ENCODE data around the gene KRT40.

KRT40 gene

DNA sequence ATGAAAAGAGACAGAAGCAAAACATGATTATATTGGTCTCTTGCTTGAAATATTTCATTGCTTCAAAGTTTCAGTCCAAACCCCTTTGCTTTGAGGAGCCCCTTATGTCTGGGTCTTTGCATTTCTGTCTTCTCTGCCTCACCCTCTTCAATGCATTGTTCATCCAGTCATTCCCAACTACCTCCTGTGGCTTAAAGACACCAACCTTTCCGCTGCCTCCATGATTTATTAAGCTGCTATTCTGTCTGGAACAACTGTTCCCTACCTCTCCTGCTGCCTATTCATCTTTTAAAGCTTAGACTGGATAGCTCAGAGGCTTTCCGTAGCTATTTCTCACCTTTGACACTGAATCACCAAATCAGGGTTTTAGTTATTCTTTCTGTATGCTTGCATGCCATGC lies 13.2 kb upstream of the KRT40 start:
- in situ Hi-C loops (cut with MboI; ENCODE audit: low sequenced_read_pairs): no loop called here

DNA sequence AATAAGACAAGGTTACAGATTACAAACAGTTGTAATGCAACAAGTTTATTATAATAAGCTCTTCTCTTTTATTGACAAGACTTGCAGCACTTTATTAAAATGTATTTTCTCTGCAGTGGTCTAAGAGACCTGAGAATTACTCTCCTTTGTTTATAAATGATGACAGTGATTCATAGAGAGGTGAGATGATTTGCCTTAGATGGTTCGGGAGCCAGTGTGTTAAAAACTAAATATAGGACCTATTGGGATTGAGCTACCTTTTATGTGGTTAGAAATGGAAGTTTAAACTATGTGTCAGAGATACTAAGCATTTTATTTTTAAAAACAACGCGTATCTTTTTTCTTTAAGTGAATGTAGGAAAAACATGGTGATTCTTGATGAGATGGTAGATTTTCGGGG lies 12.7 kb upstream of the KRT40 start:
- in situ Hi-C loops (cut with MboI; ENCODE audit: low sequenced_read_pairs): no loop called here

DNA sequence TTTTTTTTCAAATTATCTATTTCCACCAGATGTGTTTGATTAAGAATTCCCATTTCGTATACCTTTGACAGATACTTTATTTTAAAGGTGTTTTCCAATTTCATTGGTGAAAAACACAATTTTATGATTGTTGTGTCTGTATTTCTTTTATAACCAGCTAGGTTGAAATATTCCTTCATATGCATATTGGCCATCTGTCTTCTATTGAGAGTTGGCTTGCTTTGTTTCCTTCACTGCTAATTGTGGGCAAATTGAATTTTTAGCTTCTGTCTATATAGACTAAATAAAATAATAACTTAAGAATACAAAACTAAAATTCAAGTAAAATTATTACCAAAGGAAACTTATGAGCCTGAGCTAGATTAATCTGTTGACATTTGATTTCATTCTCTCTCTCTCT lies 11.0 kb upstream of the KRT40 start:
- in situ Hi-C loops (cut with MboI; ENCODE audit: low sequenced_read_pairs): no loop called here

DNA sequence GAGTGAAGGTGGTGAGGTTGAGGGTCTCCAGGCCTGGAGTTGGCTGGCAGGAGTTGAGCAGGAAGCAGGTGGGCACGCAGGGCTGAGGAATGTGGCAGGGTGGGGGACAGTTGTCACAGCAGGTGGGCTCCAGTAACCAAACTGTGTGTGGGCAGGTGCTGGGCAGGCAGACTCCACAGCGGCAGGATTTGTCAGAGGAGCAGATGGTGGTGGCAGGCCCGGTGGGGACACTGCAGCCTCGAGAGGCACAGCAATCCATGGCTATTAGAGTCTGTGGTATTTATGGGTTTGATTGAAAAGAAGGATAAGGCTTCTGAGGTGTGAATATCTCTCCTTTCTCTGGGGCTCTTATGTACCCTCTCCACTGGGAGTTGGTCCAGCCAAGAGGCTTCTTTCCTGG lies 9.7 kb upstream of the KRT40 start, which contains the start of gene KRTAP3-3:
KRTAP3-3 (minus strand) TSS at position 326 of the 400 bp plus-strand sequence; CDS start at position 259, 67 bp downstream.
- in situ Hi-C loops (cut with MboI; ENCODE audit: low sequenced_read_pairs): no loop called here

DNA sequence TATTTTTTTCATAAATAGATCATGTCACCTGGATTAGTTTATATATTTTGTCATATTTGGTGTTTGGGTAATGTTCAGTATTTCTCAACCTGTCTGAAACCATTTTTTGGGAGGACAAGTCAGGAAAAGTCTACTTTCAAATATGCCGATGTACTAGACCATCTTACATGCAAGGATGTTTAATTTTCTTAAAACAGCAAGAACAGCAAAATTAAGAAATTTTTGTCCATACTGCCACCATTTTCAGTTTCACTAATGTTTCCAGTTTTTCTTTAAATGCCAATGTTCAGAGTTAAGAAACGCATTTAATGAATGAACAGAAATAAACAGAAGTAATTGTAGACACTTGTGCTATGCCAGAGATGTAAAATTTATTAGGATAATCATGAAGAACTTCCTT lies 9.0 kb upstream of the KRT40 start:
- in situ Hi-C loops (cut with MboI; ENCODE audit: low sequenced_read_pairs): no loop called here

DNA sequence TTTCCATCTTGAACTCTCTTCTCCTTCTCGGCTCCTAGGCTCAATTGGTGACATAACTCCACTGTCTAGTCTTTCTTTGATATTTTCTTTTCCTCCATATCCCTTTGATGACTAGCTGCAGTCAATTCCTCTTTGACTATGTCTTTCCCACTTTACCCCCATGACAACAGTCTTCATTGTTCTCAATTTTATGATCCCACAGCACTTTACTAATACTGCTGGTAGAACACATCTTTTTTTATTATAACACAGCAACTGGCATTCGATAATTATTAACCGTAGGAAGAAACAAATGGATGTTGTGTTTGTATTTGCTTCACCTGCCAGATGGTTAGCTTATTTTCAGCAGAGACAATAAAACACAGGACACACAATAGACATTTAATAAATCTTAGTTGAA lies 8.5 kb upstream of the KRT40 start:
- in situ Hi-C loops (cut with MboI; ENCODE audit: low sequenced_read_pairs): no loop called here

DNA sequence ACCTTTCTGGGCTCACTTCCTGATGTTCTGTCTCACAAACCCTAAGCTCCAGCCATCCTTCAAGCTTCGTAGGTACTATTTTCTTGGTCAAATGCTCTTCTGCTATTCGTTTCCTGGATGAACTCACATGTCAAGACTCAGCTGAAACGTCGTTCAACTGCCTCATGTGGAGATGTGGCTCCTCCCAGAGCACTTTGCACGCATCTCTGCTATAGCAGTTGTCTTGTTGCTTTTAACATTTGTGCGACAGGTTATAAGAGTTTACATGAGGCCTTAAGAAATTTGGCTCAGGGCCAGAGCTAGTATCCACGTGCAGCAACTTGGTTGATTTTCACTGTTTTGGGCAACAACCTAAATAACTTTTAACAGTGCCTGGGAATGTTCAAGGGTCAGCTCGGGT lies 2.8 kb upstream of the KRT40 start:
- in situ Hi-C loops (cut with MboI; ENCODE audit: low sequenced_read_pairs): no loop called here

DNA sequence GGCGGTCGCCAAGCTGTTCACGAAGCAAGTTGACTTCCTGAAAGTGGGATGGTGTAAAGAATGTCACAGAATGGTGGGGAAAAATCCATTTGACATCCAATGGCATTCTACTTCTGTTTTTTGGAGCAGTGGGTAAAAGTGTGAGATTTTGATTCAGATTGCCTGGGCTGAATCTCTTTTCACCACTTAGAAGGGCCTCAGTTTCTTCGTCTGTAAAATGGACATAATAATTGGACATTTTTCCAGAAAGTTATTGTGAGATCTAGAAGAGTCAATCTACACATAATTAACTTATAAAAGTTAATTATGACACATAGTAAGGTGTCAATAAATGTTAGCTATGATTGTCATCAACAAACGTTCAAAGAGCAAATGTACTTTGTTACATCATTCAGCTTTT lies 3.0 kb downstream of the KRT40 start:
- in situ Hi-C loops (cut with MboI; ENCODE audit: low sequenced_read_pairs): no loop called here

DNA sequence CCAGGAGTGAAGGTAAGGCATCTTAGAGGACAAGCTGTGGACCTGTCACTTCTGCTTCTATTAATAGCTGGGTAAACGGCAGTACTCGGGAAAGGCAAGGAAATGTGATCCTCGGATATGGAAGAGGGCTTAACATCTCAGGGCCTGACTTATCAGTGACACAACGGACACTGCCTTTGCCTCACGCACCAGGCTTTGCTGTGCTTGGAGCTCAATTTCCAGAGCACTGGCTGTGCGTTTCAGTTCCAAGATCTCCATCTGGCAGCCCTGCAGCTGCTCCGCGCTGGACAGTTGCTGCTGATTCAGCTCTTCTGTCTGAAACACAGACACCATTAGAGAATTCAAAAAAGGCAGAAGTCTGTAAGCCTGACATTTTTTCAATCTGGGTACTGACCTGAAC lies 3.5 kb downstream of the KRT40 start:
- in situ Hi-C loops (cut with MboI; ENCODE audit: low sequenced_read_pairs): no loop called here

DNA sequence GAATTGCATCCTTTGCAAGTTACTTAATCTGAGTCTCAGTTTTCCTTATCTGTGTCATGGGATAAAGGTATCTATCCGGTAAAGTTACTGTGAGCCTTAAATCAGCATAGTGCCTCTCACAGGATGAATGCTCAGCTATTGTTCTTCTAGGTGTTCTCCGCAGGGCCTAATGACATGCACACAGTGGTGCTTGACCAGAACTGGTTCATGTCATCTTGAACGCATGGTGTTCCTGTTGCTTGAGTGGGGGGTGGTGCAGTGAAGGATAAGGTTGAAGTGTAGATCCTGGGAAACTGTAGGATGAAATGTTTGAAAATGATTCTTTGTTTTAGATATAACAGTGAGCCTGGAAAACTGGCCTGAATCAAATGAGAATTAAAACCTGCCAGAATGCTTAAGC lies 4.0 kb downstream of the KRT40 start:
- in situ Hi-C loops (cut with MboI; ENCODE audit: low sequenced_read_pairs): no loop called here

DNA sequence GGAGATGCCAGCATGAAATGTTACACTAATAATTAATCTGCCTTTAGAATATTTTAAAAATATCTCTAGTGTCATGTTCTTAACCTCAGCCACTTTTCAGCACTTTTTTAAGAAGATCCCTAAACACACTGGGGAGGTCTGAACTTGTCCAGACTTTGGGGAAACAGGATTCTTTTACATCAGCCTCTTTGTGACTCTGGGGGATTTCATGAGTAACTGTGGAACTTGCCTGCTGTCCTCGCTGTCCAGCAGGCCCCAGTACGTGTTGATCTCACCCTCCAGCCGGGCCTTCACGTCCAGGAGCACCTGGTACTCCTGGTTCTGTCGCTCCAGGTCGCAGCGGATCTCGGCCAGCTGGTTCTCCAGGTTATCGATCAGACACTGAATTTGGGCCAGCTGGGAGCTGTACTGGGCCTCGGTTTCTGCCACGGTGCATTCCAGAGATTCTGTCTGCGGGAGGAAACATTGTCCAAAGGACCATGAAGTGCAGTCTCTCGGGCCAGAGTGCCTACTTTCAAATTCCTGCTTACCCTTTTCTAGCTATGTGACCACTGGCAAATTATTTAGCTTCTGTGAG lies 5.5 kb downstream of the KRT40 start:
- in situ Hi-C loops (cut with MboI; ENCODE audit: low sequenced_read_pairs): no loop called here

DNA sequence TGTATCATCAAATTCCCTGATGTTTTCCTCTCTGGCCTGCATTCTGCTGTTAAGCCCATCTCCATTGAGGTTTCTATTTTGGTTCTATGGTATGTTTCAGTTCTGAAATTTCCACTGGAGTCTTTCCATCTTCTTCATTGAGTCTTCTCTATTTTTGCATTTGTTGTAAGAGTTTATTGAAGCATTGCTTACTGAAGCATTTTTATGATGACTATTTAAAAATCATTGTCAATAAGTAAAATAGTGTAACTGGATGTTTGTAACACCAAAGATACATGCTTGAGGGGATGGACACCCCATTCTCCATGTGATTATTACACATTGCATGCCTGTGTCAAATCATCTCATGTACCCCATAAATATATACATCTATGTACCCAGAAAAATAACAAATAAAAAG lies 8.6 kb downstream of the KRT40 start:
- in situ Hi-C loops (cut with MboI; ENCODE audit: low sequenced_read_pairs): no loop called here

DNA sequence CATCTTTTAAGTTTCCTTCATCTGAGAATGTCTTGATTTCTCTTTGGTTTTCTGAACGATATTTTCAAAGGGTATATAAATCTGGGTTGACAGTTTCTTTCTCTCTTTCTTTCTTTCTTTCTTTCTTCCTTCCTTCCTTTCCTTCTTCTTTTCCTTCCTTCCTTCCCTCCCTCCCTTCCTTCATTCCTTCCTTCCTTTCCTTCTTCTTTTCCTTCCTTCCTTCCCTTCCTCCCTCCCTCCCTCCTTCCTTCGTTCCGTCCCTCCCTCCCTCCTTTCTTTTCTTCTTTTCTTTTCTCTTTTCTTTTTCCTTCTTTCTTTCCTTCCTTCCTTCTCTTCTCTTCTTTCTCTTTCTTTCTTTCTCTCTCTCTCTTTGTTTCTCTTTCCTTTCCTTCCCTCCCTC lies 9.8 kb downstream of the KRT40 start:
- in situ Hi-C loops (cut with MboI; ENCODE audit: low sequenced_read_pairs): no loop called here

DNA sequence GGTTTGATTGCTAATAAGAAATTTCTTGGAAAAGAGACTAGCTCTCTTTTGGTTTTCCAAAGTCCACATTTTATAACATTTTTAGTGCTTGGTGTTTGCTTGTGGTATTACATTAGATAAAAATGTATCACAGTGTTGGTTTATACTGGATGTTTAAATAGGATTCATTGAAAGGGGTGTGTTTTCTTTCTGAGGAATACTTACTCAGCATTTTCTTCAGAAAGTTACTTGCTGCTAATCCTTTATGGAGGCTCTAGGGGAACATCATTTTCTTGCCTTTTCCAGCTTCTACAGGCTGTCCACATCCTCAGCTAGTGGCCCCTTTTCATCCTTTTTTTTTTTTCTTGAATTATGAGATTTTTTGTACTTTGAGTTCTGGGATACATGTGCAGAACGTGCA lies 16.5 kb downstream of the KRT40 start:
- in situ Hi-C loops (cut with MboI; ENCODE audit: low sequenced_read_pairs): no loop called here

DNA sequence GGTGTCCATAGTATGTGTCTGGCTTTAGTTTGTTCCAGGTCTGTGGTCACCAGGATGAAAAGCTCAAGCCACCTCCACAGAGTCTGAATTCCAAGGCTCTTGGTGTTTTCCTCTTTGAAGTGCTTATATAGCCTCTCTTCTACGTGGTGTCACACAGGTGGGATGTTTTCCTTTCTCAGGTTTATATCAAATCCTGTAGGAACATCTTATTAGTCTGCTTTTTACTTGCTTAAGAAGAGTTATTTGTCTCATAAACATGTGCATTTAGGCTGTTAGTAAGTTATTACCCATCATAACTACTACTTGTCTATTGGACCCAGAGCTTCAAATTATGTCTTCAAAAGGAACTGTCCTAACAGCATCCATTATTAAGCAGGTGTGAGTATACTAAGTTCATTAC lies 17.3 kb downstream of the KRT40 start, which contains the start of gene KRT39:
KRT39 (minus strand) TSS at position 101 of the 400 bp plus-strand sequence; CDS start at position 9, 92 bp downstream.
- in situ Hi-C loops (cut with MboI; ENCODE audit: low sequenced_read_pairs): no loop called here

DNA sequence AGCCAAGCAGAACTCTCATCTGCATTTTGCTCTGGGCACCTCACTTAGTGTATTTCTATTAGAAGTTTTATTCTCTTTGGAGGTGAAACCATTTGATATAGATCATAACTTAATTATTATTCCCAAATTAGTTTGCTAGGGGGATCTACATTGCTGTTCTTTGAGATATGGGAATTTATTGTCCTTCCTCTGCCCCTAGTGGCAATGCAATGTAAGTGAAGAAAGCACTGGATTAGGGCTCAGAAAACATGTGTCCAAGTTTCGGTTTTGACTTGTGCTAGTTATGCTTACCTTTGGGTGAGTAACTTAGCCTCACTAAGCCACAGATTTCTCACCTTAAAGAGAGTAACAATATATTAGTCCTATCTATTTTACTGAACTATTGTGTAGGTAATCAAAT lies 20.3 kb downstream of the KRT40 start:
- in situ Hi-C loops (cut with MboI; ENCODE audit: low sequenced_read_pairs): no loop called here

DNA sequence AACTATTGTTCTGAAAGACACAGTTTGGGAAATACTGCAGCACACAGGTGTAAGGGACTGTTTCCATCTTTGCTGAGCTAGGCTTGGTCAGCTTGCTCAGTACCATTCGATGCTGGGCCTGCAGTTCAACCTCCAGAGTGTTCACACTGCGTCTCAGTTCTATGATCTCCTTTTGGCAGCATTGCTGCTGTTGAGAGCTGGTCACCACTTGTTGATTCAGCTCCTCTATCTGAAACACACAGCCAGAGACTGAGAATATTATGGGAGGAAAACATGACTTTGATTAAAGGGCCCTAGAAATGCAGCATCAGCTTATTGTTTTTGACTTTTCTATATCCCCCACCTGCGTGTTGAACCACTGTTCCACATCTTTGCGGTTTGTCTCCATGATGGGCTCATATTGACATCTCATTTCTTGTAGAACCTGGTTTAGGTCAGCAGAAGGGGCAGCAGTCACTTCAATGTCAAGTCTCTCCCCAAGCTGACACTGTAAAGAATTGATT lies 22.0 kb downstream of the KRT40 start:
- in situ Hi-C loops (cut with MboI; ENCODE audit: low sequenced_read_pairs): no loop called here

DNA sequence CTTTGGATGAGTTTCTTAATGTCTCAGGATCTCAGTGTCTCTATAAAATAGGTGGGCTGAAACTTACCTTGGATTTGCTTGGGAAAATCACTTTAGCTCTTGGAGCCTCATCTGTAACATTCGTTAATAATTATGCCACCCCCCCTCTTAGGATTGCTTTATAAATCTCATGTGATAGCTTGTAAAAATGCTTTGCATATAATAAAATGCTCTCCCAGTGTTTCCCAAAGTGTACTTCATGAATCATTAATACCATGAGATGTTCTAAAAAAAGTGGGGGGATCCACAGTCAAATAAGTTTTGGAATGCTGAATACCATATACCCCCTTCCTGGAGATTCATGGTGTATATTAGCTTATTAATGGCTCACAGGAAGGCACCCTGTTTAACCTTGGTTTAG lies 22.5 kb downstream of the KRT40 start:
- in situ Hi-C loops (cut with MboI; ENCODE audit: low sequenced_read_pairs): no loop called here

DNA sequence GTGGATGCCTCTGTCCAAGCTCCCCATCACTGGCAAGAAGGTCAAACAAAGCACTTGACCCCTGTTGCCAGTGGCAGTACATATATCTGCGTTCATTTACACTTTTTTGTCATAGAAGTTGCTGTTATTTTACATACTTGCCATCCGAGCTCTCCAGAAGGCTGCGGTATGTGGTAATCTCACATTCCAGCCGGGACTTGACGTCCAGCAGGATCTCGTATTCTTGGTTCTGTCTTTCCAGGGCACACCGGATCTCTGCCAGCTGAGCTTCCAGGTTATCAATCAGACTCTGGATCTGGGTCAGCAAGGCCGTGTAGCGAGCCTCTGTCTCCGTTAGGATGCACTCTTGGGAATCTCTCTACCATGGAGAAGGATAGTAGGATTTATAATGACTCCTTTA lies 24.0 kb downstream of the KRT40 start:
- in situ Hi-C loops (cut with MboI; ENCODE audit: low sequenced_read_pairs): no loop called here

DNA sequence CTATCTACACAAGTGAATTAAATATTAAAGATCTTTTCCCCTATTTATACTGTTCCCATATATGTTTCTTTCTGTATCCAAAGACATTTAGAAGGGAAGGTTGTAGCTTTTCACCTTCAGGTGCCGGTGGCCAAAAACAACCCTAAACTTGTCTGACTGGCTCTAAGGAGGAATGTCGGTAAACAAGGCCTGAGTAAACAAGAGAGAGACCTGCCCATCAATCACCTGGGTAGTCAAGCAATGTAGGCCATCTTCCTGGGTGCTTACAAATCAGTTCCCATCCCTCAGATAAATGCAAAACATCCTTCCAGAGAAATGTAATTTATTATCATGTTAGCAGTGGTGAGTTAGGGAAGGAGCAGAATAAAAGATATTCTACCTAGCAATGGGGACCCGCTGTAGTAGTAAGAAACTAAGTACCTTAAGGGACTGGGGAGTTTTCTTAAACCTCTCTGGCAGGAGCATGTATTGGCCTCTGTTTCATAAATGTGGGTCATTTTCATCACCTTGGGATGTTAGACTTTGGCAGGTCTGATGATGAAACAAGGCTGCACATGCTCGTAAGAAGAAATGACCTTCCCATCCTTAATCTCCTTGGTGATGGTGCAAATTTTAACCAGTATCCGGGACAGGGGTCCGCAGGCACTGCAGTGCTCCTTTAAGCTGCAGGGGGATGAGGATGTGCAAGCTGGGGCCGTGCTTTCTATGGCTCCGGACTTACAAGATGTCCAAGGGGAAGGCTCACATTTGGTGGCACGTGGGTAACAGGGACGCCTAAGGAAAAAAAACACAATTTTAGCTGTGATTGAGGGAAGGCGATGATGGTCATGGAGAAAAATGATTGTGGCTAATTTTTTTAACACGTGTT lies 25.8 kb downstream of the KRT40 start:
- in situ Hi-C loops (cut with MboI; ENCODE audit: low sequenced_read_pairs): no loop called here

DNA sequence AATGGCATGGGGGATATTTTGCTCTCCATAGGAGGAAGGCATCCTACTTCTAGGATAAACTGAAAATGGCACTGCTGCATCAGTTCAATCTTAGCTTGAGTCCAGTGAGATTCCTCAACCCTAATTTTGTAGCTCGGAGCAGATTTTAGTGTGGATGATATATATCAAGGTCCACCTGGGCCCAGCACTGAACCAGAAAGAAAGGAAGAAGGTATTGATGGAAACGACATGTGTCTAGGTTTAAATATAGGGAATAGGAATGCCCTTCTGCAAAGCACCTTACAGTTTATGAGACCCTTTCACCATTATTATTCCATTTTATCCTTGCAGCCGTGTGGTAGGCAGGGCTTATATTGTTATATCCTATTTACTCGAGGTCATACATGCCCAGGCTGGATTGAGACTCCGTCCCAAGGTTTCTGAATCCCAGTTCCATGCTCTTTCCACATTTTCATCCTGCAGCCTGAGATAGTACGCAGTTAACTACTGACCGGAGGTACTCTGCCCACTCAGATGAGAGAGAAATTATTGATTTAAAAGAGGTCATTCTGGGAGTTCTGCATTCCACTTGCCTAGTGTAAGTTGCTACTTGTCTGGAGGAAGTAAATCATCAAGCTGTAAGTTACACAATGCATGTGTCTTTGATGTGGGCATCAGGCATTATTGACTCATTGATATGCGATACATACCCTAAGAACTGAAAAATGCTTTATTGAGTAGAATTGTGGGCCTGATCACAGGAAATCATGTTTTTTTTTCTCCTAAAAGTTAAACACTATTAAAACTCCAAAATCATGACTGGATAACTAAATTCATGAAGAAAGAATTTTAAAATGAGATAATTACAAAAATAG lies 27.5 kb downstream of the KRT40 start:
- in situ Hi-C loops (cut with MboI; ENCODE audit: low sequenced_read_pairs): no loop called here

All from HL-60/S4 treated with phorbol 12-myristate 13-acetate at 8.2 ng/mL for 4 days and 3 days (cell line).